GM12891 (cell line): ENCODE measurements around the gene GRIN2D.

ENCODE experiments used
- POLR2A ChIP-seq: IDR thresholded peaks from 2 replicates; pipeline ENCODE4 v1.6.1; 2011; ENCODE audit warnings: low read depth, low read length, control low read depth
- POLR2AphosphoS5 ChIP-seq: IDR thresholded peaks from 2 replicates; pipeline ENCODE4 v1.6.1; 2011; ENCODE audit warnings: low read depth, low read length, control low read depth
- TAF1 ChIP-seq: IDR thresholded peaks from 2 replicates; pipeline ENCODE4 v1.6.1; 2011; ENCODE audit warnings: low read depth, low read length, control low read depth

DNA sequence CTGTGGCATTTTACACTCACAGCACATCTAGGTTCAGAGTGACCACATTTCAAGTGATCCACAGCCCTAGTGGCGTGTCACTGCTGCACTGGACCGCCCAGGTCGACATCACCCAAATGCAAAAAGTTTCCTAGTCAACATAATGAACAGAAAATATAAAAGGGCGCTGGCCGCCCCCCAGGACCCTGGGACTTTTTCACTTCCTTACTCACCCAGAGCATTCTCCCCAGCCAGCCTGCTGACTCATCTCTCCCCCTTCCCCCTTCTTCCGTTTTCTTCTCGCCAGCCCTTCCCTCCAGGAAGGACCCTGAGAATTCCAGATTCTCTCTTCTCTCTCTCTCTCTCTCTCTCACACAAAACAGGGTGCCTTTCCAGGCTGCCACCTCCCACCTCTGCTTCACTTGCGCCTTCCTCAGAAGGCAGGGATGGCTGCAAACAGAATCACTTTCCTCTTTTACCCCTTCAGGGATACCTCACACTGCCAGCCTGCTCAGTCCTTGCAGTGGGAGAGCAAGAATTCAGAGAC is 31.3 kb downstream of the GRIN2D start:
- no peak for TF ChIP-seq POLR2A
- no peak for TF ChIP-seq POLR2AphosphoS5
- no peak for TF ChIP-seq TAF1
